HCT116 (cell line): ENCODE measurements around the gene FAM13C. TPM values are rescaled to one million over a fixed set of nuclear protein-coding genes. Genes with fewer than 3 reads are reported as not detected.

Experiments
- ATAC-seq: fragments of 200-7000 bp; cut with Tn5 transposase; 2 replicates; pipeline ENCODE4 v1.9.1; 2020; ENCODE audit warnings: mild to moderate bottlenecking, moderate library complexity
- BruUV-seq: library from RNA; stranded (reverse); fragments of 400-500 nt; replicated peaks from 2 replicates; lab custom pipeline; 2021; lab: Mats Ljungman, UMichigan
- CTCF ChIA-PET: fragments of 300-600 bp; sonication (Branson Sonifier 250); formaldehyde crosslinking; loops from one replicate; lab custom pipeline; 2021; ENCODE audit warnings: antibody characterized with exemption; lab: Charles Lee
- POLR2A ChIA-PET: fragments of 300-600, 350-600 bp; sonication (Branson Sonifier 250); formaldehyde crosslinking; loops from one replicate; lab custom pipeline; 2021; ENCODE audit warnings: antibody characterized with exemption; lab: Charles Lee
- RAD21 ChIA-PET, 2 experiments: fragments of 300-600 bp; sonication (Branson Sonifier 250); formaldehyde crosslinking; loops; one replicate each; lab custom pipeline; 2023; ENCODE audit warnings: low total read pairs in 2 of 2; ENCODE audit not compliant: uncharacterized antibody in 2 of 2, unreplicated experiment in 2 of 2, low non-redundant PET in 1 of 2; lab: Charles Lee
- DNase-seq: peaks from one replicate; pipeline ENCODE4 v3.0.0-alpha.2; 2010; ENCODE audit warnings: low read depth, low spot score
- H2AFZ ChIP-seq: fragments of 200-600 bp; shearing (Covaris generic), sonication (generic); 2 replicates; pipeline ENCODE4 v1.6.1; 2017; ENCODE audit warnings: low read depth, mixed run types, mixed read lengths, antibody characterized with exemption, low read length; ENCODE audit not compliant: poor library complexity, severe bottlenecking
- H3K27ac ChIP-seq: 2 replicates; pipeline ENCODE4 v1.5.1; 2012; ENCODE audit warnings: low read depth, low read length
- H3K27me3 ChIP-seq: fragments of 200-600 bp; sonication (generic); 2 replicates; pipeline ENCODE4 v1.6.1; 2016; ENCODE audit warnings: mixed run types, low read length, mixed read lengths; ENCODE audit not compliant: insufficient read depth
- H3K36me3 ChIP-seq, 2 experiments: fragments of 200-500 bp in 1 of 2; fragments of 200-600 bp in 1 of 2; sonication (Bioruptor generic) in 1 of 2; sonication (generic) in 1 of 2; 2 replicates each; pipeline versions ENCODE4 v1.5.1 to v1.6.1; 2014 to 2016; ENCODE audit warnings: low read length in 2 of 2, inconsistent platforms in 1 of 2, mixed read lengths in 1 of 2, mixed run types in 1 of 2; ENCODE audit not compliant: insufficient read depth in 2 of 2, control insufficient read depth in 1 of 2
- H3K4me1 ChIP-seq, 2 experiments: fragments of 200-600 bp in 1 of 2; sonication (generic) in 1 of 2; 2 replicates each; pipeline versions ENCODE4 v1.5.1 to v1.6.1; 2012 to 2017; ENCODE audit warnings: low read length in 2 of 2, inconsistent platforms in 1 of 2, mild to moderate bottlenecking in 1 of 2, mixed read lengths in 1 of 2, mixed run types in 1 of 2, moderate library complexity in 1 of 2; ENCODE audit not compliant: insufficient read depth in 2 of 2, control insufficient read depth in 1 of 2
- H3K4me2 ChIP-seq: fragments of 200-600 bp; sonication (generic); 2 replicates; pipeline ENCODE4 v1.6.1; 2017; ENCODE audit warnings: mixed run types, low read length, mixed read lengths
- H3K4me3 ChIP-seq, 2 experiments: fragments of 200-600 bp in 1 of 2; sonication (generic) in 1 of 2; replicated peaks in 1 of 2; 2 replicates each; pipeline ENCODE4 v1.5.1; 2011 to 2016; ENCODE audit warnings: low read length in 2 of 2, control low read depth in 1 of 2, low read depth in 1 of 2, mild to moderate bottlenecking in 1 of 2, mixed read lengths in 1 of 2, mixed run types in 1 of 2
- H3K79me2 ChIP-seq: fragments of 200-600 bp; sonication (generic); 2 replicates; pipeline ENCODE4 v1.6.1; 2017; ENCODE audit warnings: mild to moderate bottlenecking, mixed run types, low read length, moderate library complexity, mixed read lengths; ENCODE audit not compliant: insufficient read depth
- H3K9ac ChIP-seq: fragments of 200-600 bp; sonication (generic); 2 replicates; pipeline ENCODE4 v1.6.1; 2016; ENCODE audit warnings: low read length, mixed read lengths
- H3K9me2 ChIP-seq: fragments of 200-600 bp; sonication (generic), shearing (Covaris generic); 2 replicates; pipeline ENCODE4 v1.6.1; 2017; ENCODE audit warnings: mixed run types, mild to moderate bottlenecking, moderate library complexity; ENCODE audit not compliant: insufficient read depth
- H3K9me3 ChIP-seq, 2 experiments: fragments of 200-500 bp in 1 of 2; fragments of 200-600 bp in 1 of 2; sonication (Bioruptor generic) in 1 of 2; sonication (generic) in 1 of 2; 2 replicates each; pipeline ENCODE4 v1.6.1; 2014 to 2017; ENCODE audit warnings: low read length in 2 of 2, mixed read lengths in 2 of 2, inconsistent platforms in 1 of 2, low read depth in 1 of 2, mild to moderate bottlenecking in 1 of 2, mixed run types in 1 of 2, moderate library complexity in 1 of 2; ENCODE audit not compliant: control insufficient read depth in 1 of 2, insufficient read depth in 1 of 2
- H4K20me1 ChIP-seq: fragments of 200-600 bp; sonication (generic), shearing (Covaris generic); 2 replicates; pipeline ENCODE4 v1.6.1; 2017; ENCODE audit warnings: mixed run types, mild to moderate bottlenecking, moderate library complexity; ENCODE audit not compliant: insufficient read depth
- CBX3 ChIP-seq: IDR thresholded peaks from 2 replicates; pipeline ENCODE4 v1.6.1; 2012; ENCODE audit warnings: low read depth
- CEBPB ChIP-seq: IDR thresholded peaks from 2 replicates; pipeline ENCODE4 v1.6.1; 2012; ENCODE audit warnings: low read depth
- EGR1 ChIP-seq: IDR thresholded peaks from 2 replicates; pipeline ENCODE4 v1.6.1; 2012; ENCODE audit warnings: low read depth
- ELF1 ChIP-seq: IDR thresholded peaks from 2 replicates; pipeline ENCODE4 v1.6.1; 2012; ENCODE audit warnings: low read depth, borderline replicate concordance
- EZH2 ChIP-seq: fragments of 200-600 bp; sonication (generic); IDR thresholded peaks from 2 replicates; pipeline ENCODE4 v1.6.1; 2017; ENCODE audit warnings: antibody characterized with exemption, mixed run types
- EZH2phosphoT487 ChIP-seq: fragments of 200-600 bp; IDR thresholded peaks from 2 replicates; pipeline ENCODE4 v1.6.1; 2018; ENCODE audit warnings: antibody characterized with exemption, borderline replicate concordance
- FOSL1 ChIP-seq: IDR thresholded peaks from 2 replicates; pipeline ENCODE4 v1.6.1; 2012; ENCODE audit warnings: low read depth
- JUND ChIP-seq: IDR thresholded peaks from 2 replicates; pipeline ENCODE4 v1.6.1; 2012
- POLR2A ChIP-seq: IDR thresholded peaks from 2 replicates; pipeline ENCODE4 v1.7.0; 2011; ENCODE audit warnings: borderline replicate concordance; ENCODE audit not compliant: insufficient read depth, insufficient read length; ENCODE audit errors: extremely low read depth
- POLR2AphosphoS5 ChIP-seq: IDR thresholded peaks from 2 replicates; pipeline ENCODE4 v1.6.1; 2011; ENCODE audit warnings: mild to moderate bottlenecking, low read depth, low read length, moderate library complexity
- RAD21 ChIP-seq: IDR thresholded peaks from 2 replicates; pipeline ENCODE4 v1.6.1; 2012; ENCODE audit warnings: low read depth, mild to moderate bottlenecking
- SP1 ChIP-seq: IDR thresholded peaks from 2 replicates; pipeline ENCODE4 v1.6.1; 2012; ENCODE audit warnings: low read depth
- SRF ChIP-seq: IDR thresholded peaks from 2 replicates; pipeline ENCODE4 v1.6.1; 2012; ENCODE audit warnings: low read depth
- TCF7L2 ChIP-seq: IDR thresholded peaks from 2 replicates; pipeline ENCODE4 v1.7.0; 2011; ENCODE audit warnings: borderline replicate concordance, inconsistent platforms; ENCODE audit not compliant: insufficient read depth, insufficient read length; ENCODE audit errors: extremely low read depth
- YY1 ChIP-seq: IDR thresholded peaks from 2 replicates; pipeline ENCODE4 v1.6.1; 2011; ENCODE audit warnings: low read length, low read depth, moderate library complexity, mild to moderate bottlenecking; ENCODE audit not compliant: insufficient replicate concordance; ENCODE audit errors: extremely low read depth
- ZBTB33 ChIP-seq: IDR thresholded peaks from 2 replicates; pipeline ENCODE4 v1.6.1; 2011; ENCODE audit warnings: mild to moderate bottlenecking, low read length, moderate library complexity; ENCODE audit not compliant: insufficient replicate concordance; ENCODE audit errors: extremely low read depth
- ZFX ChIP-seq: fragments of 450-650 bp; IDR thresholded peaks from 2 replicates; pipeline ENCODE4 v1.6.1; 2017
- ZNF274 ChIP-seq: fragments of 200-500 bp; sonication (Bioruptor generic); IDR thresholded peaks from 2 replicates; pipeline ENCODE4 v1.6.1; 2014; ENCODE audit warnings: mild to moderate bottlenecking, low read depth, low read length, inconsistent platforms
- intact Hi-C: fragments of 100-400 bp; cut with micrococcal nuclease; formaldehyde crosslinking; loops from 2 replicates; pipeline ENCODE4 v1.10.0; 2022
- total RNA-seq: library from RNA; stranded (reverse); gene quantifications from one replicate; pipeline ENCODE4 v1.2.1, GENCODE V29; 2021; ENCODE audit not compliant: unreplicated experiment

Gene FAM13C
- total RNA-seq, 1 experiment from 2014 or later: 0.42 TPM

- no peak for ATAC-seq
- Histone ChIP-seq H3K27ac (no peak overlapping the region), H3K4me2 (no peak overlapping the region), H3K4me1 (no peaks in the 10 kb centered on the region), H3K27me3 (0 out of 2 replicates have a peak, but pooled peaks cover 2% of the 10 kb centered on the region), H3K36me3 (no peaks in the 10 kb centered on the region), H4K20me1 (no peaks in the 10 kb centered on the region), H3K9me2 (no peaks in the 10 kb centered on the region), H3K79me2 (no peaks in the 10 kb centered on the region), H3K9me3 (no peaks in the 10 kb centered on the region), H3K4me3 (no peak overlapping the region), H2AFZ (no peak overlapping the region)
- ChIA-PET POLR2A (no interaction called here), RAD21 (no interaction called here), CTCF (no interaction called here)
- BruUV-seq: no TSS peak
- DNase-seq: no peak
- intact Hi-C loops: no loop called here
- TF ChIP-seq JUND: no peak
- TF ChIP-seq ZFX: no peak
- TF ChIP-seq RAD21: no peak
- TF ChIP-seq CEBPB: no peak
- no peak for TF ChIP-seq FOSL1
- TF ChIP-seq CBX3: no peak
- TF ChIP-seq TCF7L2: no peak
- TF ChIP-seq EGR1: no peak
- no peak for TF ChIP-seq EZH2
- no peak for TF ChIP-seq SP1
- TF ChIP-seq ELF1: no peak
- TF ChIP-seq, all 23 proteins: peak for 0
- H3K9ac ChIP-seq: no peak overlapping the region
Measured at GRCh38 chr10:59358576-59358975, 3.8 kb downstream of the FAM13C start.

GRCh38 chr10:59354434-59354833 lies 7.9 kb downstream of the FAM13C start:
- no TSS peak for BruUV-seq
- H3K4me1 ChIP-seq: no peaks in the 10 kb centered on the region
- no peaks in the 10 kb centered on the region for H4K20me1 ChIP-seq
- H2AFZ ChIP-seq: no peak overlapping the region
- intact Hi-C loops: no loop called here
- ATAC-seq: no peak
- DNase-seq: no peak
- H3K79me2 ChIP-seq: no peaks in the 10 kb centered on the region
- CTCF ChIA-PET: no interaction called here
- no peak overlapping the region for H3K4me3 ChIP-seq
- H3K4me2 ChIP-seq: no peak overlapping the region
- no peak overlapping the region for H3K9ac ChIP-seq
- no peaks in the 10 kb centered on the region for H3K9me2 ChIP-seq
- POLR2A ChIA-PET: no interaction called here
- RAD21 ChIA-PET: no interaction called here
- H3K27ac ChIP-seq: no peak overlapping the region
- H3K36me3 ChIP-seq: no peaks in the 10 kb centered on the region
- H3K27me3 ChIP-seq: no peaks in the 10 kb centered on the region
- H3K9me3 ChIP-seq: no peaks in the 10 kb centered on the region
- TF ChIP-seq EZH2phosphoT487: no peak
- TF ChIP-seq CEBPB: no peak
- TF ChIP-seq YY1: no peak
- no peak for TF ChIP-seq ZBTB33
- no peak for TF ChIP-seq FOSL1
- TF ChIP-seq POLR2A: no peak
- TF ChIP-seq EZH2: no peak
- no peak for TF ChIP-seq POLR2AphosphoS5
- TF ChIP-seq RAD21: no peak
- no peak for TF ChIP-seq ELF1
- TF ChIP-seq TCF7L2: no peak
- no peak for TF ChIP-seq ZNF274
- no peak for TF ChIP-seq EGR1
- no peak for TF ChIP-seq SP1
- no peak for TF ChIP-seq SRF
